Naive thymus-derived CD4-positive, alpha-beta T cell (primary cell): Measurements from ENCODE around the gene STEAP2. TPM values are rescaled to one million over a fixed set of nuclear protein-coding genes. Genes with fewer than 3 reads are reported as not detected.
A peak's percentile ranks its signal among the peaks of the same experiment; 100 is the strongest.
"Not testable (repeated sequence)": the region's sequence is repeated elsewhere in the genome, so short reads cannot be mapped to it uniquely, and the experiment has no call there.

Experiments used
- ATAC-seq: fragments of 150-1000 bp; cut with Tn5 transposase; 2 replicates; pipeline ENCODE4 v1.10.0; 2021; ENCODE audit warnings: mild to moderate bottlenecking, moderate library complexity
- CTCF ChIA-PET: fragments of 350-600 bp; sonication (Branson Sonifier 250); formaldehyde crosslinking; loops from one replicate; lab custom pipeline; 2021; ENCODE audit warnings: antibody characterized with exemption; lab: Charles Lee
- POLR2A ChIA-PET: fragments of 350-600 bp; sonication (Branson Sonifier 250); formaldehyde crosslinking; loops from one replicate; lab custom pipeline; 2021; ENCODE audit warnings: antibody characterized with exemption, inconsistent platforms; lab: Charles Lee
- DNase-seq, 9 donors: peaks; one replicate each; pipeline versions ENCODE4 v3.0.0 to v3.0.0-alpha.2; 2020 to 2022; ENCODE audit warnings: mixed read lengths in 1 of 9
- H3K27ac ChIP-seq: one replicate; pipeline ENCODE4 v1.7.0; 2013; ENCODE audit warnings: mild to moderate bottlenecking, low read depth, low read length, moderate library complexity
- H3K27me3 ChIP-seq, 2 donors: one replicate each; pipeline ENCODE4 v1.7.0; 2013; ENCODE audit warnings: low read length in 2 of 2, mild to moderate bottlenecking in 2 of 2, moderate library complexity in 2 of 2; ENCODE audit not compliant: control insufficient read depth in 2 of 2, insufficient read depth in 2 of 2
- H3K36me3 ChIP-seq, 3 experiments: 1 replicate in 2 of 3; 2 replicates in 1 of 3; pipeline ENCODE4 v1.7.0; 2013; ENCODE audit warnings: low read length in 3 of 3, mild to moderate bottlenecking in 3 of 3, moderate library complexity in 1 of 3; ENCODE audit not compliant: insufficient read depth in 3 of 3, control insufficient read depth in 2 of 3
- H3K4me1 ChIP-seq, 2 donors: one replicate each; pipeline ENCODE4 v1.7.0; 2013; ENCODE audit warnings: low read length in 2 of 2, mild to moderate bottlenecking in 2 of 2, moderate library complexity in 1 of 2; ENCODE audit not compliant: control insufficient read depth in 2 of 2, insufficient read depth in 2 of 2
- H3K4me3 ChIP-seq: 2 replicates; pipeline ENCODE4 v1.7.0; 2013; ENCODE audit warnings: mild to moderate bottlenecking, low read length
- H3K9me3 ChIP-seq, 3 experiments: 1 replicate in 2 of 3; 2 replicates in 1 of 3; pipeline ENCODE4 v1.7.0; 2013; ENCODE audit warnings: low read length in 3 of 3; ENCODE audit not compliant: control insufficient read depth in 2 of 3
- H3K27ac Mint-ChIP-seq, 9 donors: one replicate each; pipeline ENCODE4 v1.8.0; 2020 to 2022; ENCODE audit warnings: mixed read lengths in 9 of 9, mild to moderate bottlenecking in 8 of 9, moderate library complexity in 5 of 9, inconsistent platforms in 2 of 9
- H3K27me3 Mint-ChIP-seq, 5 donors: one replicate each; pipeline ENCODE4 v1.8.0; 2021 to 2022; ENCODE audit warnings: mixed read lengths in 5 of 5, mild to moderate bottlenecking in 1 of 5
- H3K36me3 Mint-ChIP-seq, 5 donors: one replicate each; pipeline ENCODE4 v1.8.0; 2020 to 2022; ENCODE audit warnings: mixed read lengths in 5 of 5, mild to moderate bottlenecking in 3 of 5, inconsistent platforms in 1 of 5
- H3K4me1 Mint-ChIP-seq, 7 donors: one replicate each; pipeline ENCODE4 v1.8.0; 2020 to 2022; ENCODE audit warnings: mixed read lengths in 7 of 7, mild to moderate bottlenecking in 3 of 7, inconsistent platforms in 1 of 7
- H3K4me3 Mint-ChIP-seq, 10 donors: one replicate each; pipeline ENCODE4 v1.8.0; 2020 to 2022; ENCODE audit warnings: mild to moderate bottlenecking in 10 of 10, mixed read lengths in 10 of 10, moderate library complexity in 6 of 10, inconsistent platforms in 2 of 10
- H3K9me3 Mint-ChIP-seq, 11 donors: one replicate each; pipeline ENCODE4 v1.8.0; 2020 to 2022; ENCODE audit warnings: mixed read lengths in 11 of 11, mild to moderate bottlenecking in 4 of 11, inconsistent platforms in 1 of 11, moderate library complexity in 1 of 11
- intact Hi-C, 2 donors: fragments of 100-400 bp; cut with micrococcal nuclease; formaldehyde crosslinking; loops; one replicate each; pipeline ENCODE4 v1.15.1; 2023
- polyA plus RNA-seq, 2 donors: library from polyadenylated mRNA; unstranded; fragments of 300-500 nt; fragmentation: Illumina TruSeq; gene quantifications; one replicate each; pipeline ENCODE4 v1.2.3, GENCODE V29; 2021
- total RNA-seq, 6 experiments: library from RNA in 5 of 6; stranded (reverse) in 5 of 6; gene quantifications; 1 replicate in 5 of 6; 2 replicates in 1 of 6; pipeline ENCODE4 v1.2.3 and lab custom pipeline; 2021 to 2026

STEAP2 gene
- total and polyA plus RNA-seq, 7 experiments from 2014 or later: 0.05 TPM; not detected in 6

DNA sequence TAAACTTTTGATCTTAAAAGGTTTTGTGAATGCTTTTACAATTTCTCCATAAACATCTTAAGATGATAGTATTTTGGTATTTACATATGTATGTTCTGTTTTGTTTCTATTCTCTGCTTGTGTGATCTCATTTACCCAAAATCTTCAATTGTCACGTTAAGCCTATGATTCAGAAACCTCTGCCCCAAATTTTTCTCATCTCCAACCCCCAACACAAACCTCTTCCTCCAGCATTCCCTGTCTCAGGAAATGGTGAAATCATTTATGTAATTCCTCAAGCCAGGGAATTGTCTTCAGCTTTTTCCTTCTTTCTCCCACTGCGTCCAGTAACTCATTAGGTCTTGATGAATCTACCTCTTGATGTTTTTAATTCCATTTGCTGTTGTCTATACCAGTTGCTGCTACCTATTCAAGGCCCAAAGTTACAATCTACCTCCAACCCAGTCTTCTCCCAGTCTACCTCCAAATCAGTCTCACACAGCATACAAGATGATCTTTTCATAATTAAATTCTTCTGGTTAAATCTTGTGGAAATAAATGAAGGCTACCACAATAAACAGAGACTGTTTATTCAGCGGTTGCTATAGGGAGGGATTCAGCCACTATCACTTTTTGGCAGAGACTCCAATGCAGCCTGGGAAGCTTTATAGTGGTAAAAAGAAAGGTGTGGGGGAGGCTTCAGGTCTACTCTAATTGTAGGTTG, 39.2 kb downstream of the STEAP2 start:
- no peak overlapping the region for H3K27ac Mint-ChIP-seq
- intact Hi-C loops: no loop called here
- no peaks in the 10 kb centered on the region for H3K36me3 ChIP-seq
- no peak for ATAC-seq
- H3K4me1 ChIP-seq: peaks cover 1 to 4% of the 10 kb centered on the region in 2 donors
- no peaks in the 10 kb centered on the region for H3K36me3 Mint-ChIP-seq
- H3K4me3 Mint-ChIP-seq: no peak overlapping the region
- peaks cover 22 to 54% (median 41%) of the 10 kb centered on the region in 5 donors for H3K27me3 Mint-ChIP-seq
- no peak overlapping the region for H3K27ac ChIP-seq
- CTCF ChIA-PET: no interaction called here
- no peak for DNase-seq
- H3K4me1 Mint-ChIP-seq: peaks cover 3 to 8% (median 6%) of the 10 kb centered on the region in 7 donors
- H3K9me3 Mint-ChIP-seq: peaks cover 0 to 4% (median 2%) of the 10 kb centered on the region in 11 donors
- H3K9me3 ChIP-seq: no peaks in the 10 kb centered on the region
- no peak overlapping the region for H3K4me3 ChIP-seq
- POLR2A ChIA-PET: no interaction called here
- H3K27me3 ChIP-seq: no peaks in the 10 kb centered on the region

DNA sequence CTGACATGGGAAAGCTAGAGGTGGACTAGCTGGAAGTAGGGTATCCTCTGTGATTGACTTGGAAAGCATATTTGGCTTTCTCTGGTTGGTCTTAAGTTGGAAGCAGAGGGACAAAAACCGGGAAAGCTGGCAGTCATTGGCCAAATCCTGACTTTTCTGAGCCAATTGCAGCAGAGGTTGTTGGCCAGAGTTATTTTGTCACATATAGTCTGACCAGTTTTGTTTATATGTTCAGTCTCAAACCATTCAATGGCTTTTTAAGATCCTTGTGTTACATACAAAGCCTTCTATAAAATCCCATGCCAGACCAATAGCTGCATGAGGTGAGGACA, 39.7 kb downstream of the STEAP2 start:
- CTCF ChIA-PET: no interaction called here
- intact Hi-C loops: no loop called here

DNA sequence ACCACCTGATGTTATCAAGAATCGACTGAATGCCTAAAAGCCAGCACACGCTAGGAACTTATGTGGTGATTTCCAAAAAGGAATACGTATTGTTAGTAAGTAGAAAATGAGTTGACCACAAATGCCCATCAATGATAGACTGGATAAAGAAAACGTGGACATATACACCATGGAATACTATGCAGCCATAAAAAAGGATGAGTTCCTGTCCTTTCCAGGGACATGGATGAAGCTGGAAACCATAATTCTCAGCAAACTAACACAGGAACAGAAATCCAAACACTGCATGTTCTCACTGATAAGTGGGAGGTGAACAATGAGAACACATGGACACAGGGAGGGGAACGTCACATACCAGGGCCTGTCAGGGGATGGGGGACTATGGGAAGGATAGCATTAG, 44.5 kb downstream of the STEAP2 start:
- DNase-seq, H3K4me3 ChIP-seq, H3K27ac ChIP-seq, H3K4me1 ChIP-seq, H3K36me3 ChIP-seq, CTCF ChIA-PET, H3K9me3 Mint-ChIP-seq, H3K27ac Mint-ChIP-seq, ATAC-seq, H3K4me3 Mint-ChIP-seq, H3K27me3 ChIP-seq, H3K4me1 Mint-ChIP-seq, H3K36me3 Mint-ChIP-seq, POLR2A ChIA-PET, H3K9me3 ChIP-seq: not testable (repeated sequence)
- intact Hi-C loops: loop anchor here (1.0 to 2.0 kb wide), 2 partner anchors 12 to 49 kb away; no protein-coding TSS in a partner anchor
- H3K27me3 Mint-ChIP-seq: peaks cover 19 to 41% (median 26%) of the 10 kb centered on the region in 5 donors

More for the DNA sequence above, 39.7 kb downstream of the STEAP2 start:
- H3K9me3 Mint-ChIP-seq: peaks cover 0 to 8% (median 4%) of the 10 kb centered on the region in 11 donors
- Histone ChIP-seq H3K4me3 (no peak overlapping the region), H3K9me3 (no peaks in the 10 kb centered on the region), H3K27me3 (no peaks in the 10 kb centered on the region), H3K36me3 (no peaks in the 10 kb centered on the region), H3K4me1 (no peaks in the 10 kb centered on the region), H3K27ac (no peak overlapping the region)
- DNase-seq (no peak), ATAC-seq (no peak)
- H3K36me3 Mint-ChIP-seq: peaks cover 0 to 3% (median 0%) of the 10 kb centered on the region in 5 donors
- peaks cover 21 to 53% (median 38%) of the 10 kb centered on the region in 5 donors for H3K27me3 Mint-ChIP-seq
- H3K4me3 Mint-ChIP-seq: no peak overlapping the region
- peaks cover 0 to 3% (median under 1%) of the 10 kb centered on the region in 7 donors for H3K4me1 Mint-ChIP-seq
- H3K27ac Mint-ChIP-seq: no peak overlapping the region
- POLR2A ChIA-PET: no interaction called here

DNA sequence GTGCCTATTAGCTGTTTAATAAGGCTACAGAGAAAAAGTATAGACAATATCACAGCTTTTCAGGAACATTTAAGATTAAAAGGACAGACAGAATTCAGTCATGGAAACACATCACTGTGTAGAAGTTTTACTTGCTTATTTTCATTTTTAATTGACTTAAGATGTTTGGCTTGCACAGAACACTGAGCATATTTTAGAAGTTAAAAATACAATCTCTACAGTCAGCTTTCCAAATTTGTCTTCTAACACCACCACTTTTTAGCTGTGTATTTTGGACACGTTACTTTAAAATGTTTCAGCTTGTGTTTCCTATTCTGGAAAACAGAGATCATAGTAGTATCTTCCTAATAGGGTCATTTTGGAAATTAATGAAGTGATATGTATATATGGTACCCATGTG, 45.2 kb downstream of the STEAP2 start:
- Mint-ChIP-seq H3K36me3 (peaks cover 0 to 3% (median 0%) of the 10 kb centered on the region in 5 donors), H3K27me3 (peaks cover 19 to 40% (median 26%) of the 10 kb centered on the region in 5 donors), H3K9me3 (peaks cover 0 to 8% (median 3%) of the 10 kb centered on the region in 11 donors), H3K4me1 (no peaks in the 10 kb centered on the region), H3K27ac (no peak overlapping the region), H3K4me3 (no peak overlapping the region)
- no peaks in the 10 kb centered on the region for H3K36me3 ChIP-seq
- no peaks in the 10 kb centered on the region for H3K9me3 ChIP-seq
- ATAC-seq (no peak), DNase-seq (no peak)
- CTCF ChIA-PET: no interaction called here
- no peak overlapping the region for H3K27ac ChIP-seq
- H3K4me3 ChIP-seq: no peak overlapping the region
- no peaks in the 10 kb centered on the region for H3K27me3 ChIP-seq
- intact Hi-C loops: loop anchor here (1.0 to 2.0 kb wide), 2 partner anchors 12 to 48 kb away; no protein-coding TSS in a partner anchor
- H3K4me1 ChIP-seq: no peaks in the 10 kb centered on the region
- POLR2A ChIA-PET: no interaction called here

DNA sequence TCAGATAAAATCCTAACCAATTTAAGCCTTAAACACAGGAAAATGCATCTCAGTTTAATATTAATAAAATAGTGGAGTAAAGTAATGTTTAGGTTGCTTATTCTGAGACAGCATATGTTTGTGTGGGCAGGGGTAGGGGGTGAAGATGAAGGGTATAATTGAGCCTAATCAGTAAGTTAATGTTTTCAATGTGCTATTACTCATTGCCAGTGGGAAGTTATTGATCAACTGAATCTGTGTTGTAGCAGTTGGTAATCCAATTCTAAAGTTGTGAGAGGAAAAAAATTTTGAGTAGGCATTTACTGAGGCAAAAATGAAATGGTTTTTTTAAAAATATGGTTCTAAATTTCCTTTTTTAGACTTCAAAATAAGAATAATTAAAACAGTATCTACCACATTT, 49.9 kb downstream of the STEAP2 start:
- intact Hi-C loops: loop anchor here in 1 of 2 donors (5.0 kb wide), 1 partner anchor 1714 kb away; no protein-coding TSS in a partner anchor
- H3K9me3 ChIP-seq: no peaks in the 10 kb centered on the region
- CTCF ChIA-PET: no interaction called here
- H3K27ac ChIP-seq: no peak overlapping the region
- Mint-ChIP-seq H3K4me3 (no peak overlapping the region), H3K27ac (no peak overlapping the region), H3K4me1 (no peaks in the 10 kb centered on the region), H3K9me3 (no peaks in the 10 kb centered on the region), H3K36me3 (no peaks in the 10 kb centered on the region), H3K27me3 (peaks cover 6 to 20% (median 13%) of the 10 kb centered on the region in 5 donors)
- POLR2A ChIA-PET: no interaction called here
- ATAC-seq (no peak), DNase-seq (no peak)
- H3K4me3 ChIP-seq: no peak overlapping the region
- no peaks in the 10 kb centered on the region for H3K36me3 ChIP-seq
- H3K27me3 ChIP-seq: no peaks in the 10 kb centered on the region
- H3K4me1 ChIP-seq: no peaks in the 10 kb centered on the region

DNA sequence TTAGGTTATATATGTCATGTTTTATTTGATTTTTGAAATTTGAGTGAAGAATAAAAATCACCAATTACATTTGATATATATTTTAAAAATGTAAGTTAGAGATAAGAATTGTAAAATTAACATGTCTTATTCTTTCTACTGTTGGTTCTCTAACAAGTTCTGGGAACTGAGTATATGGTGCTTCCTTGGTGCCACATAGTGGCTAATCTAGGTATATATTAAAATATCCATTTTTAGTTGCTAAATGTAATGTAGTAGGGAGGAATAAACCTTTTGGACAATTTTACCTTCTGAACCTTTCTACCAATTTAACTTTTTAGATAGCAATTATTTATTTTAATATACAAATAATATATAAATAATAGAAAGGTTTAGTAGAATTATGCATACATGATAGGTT, 50.9 kb downstream of the STEAP2 start:
- no peak overlapping the region for H3K4me3 Mint-ChIP-seq

DNA sequence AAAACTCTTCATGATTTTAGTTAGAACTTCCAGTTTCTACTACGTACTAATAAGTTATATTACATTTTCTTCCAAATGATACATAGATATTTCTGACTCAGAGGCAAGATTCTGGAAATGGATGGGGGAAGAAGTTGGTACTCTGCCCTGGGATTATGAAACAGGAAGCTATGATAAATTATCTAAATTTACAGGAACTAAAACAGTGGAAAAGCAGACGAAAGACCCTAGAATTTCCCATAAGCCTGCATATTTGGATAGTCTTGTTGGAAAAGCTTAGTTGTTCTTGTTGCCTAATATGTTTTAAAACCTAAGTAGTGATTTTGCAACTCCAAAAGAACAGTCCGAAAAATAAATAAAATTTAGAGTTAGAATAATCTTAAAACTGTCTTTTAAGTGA, 55.3 kb downstream of the STEAP2 start:
- Histone ChIP-seq H3K4me1 (no peaks in the 10 kb centered on the region), H3K4me3 (no peak overlapping the region), H3K9me3 (no peaks in the 10 kb centered on the region), H3K27ac (no peak overlapping the region), H3K27me3 (no peaks in the 10 kb centered on the region), H3K36me3 (no peaks in the 10 kb centered on the region)
- Mint-ChIP-seq H3K4me1 (no peaks in the 10 kb centered on the region), H3K27ac (no peak overlapping the region), H3K9me3 (no peaks in the 10 kb centered on the region), H3K36me3 (no peaks in the 10 kb centered on the region), H3K4me3 (no peak overlapping the region), H3K27me3 (peaks cover 4 to 23% (median 6%) of the 10 kb centered on the region in 5 donors)
- intact Hi-C loops: no loop called here
- ChIA-PET POLR2A (no interaction called here), CTCF (no interaction called here)
- no peak for ATAC-seq
- no peak for DNase-seq

More for the DNA sequence above, 50.9 kb downstream of the STEAP2 start:
- Mint-ChIP-seq H3K9me3 (no peaks in the 10 kb centered on the region), H3K27ac (no peak overlapping the region), H3K4me1 (no peaks in the 10 kb centered on the region), H3K36me3 (no peaks in the 10 kb centered on the region), H3K27me3 (peaks cover 6 to 27% (median 13%) of the 10 kb centered on the region in 5 donors)
- no peak for ATAC-seq
- H3K9me3 ChIP-seq: no peaks in the 10 kb centered on the region
- peak in 1 of 9 donors; percentile 4 for DNase-seq
- H3K4me3 ChIP-seq: no peak overlapping the region
- no peaks in the 10 kb centered on the region for H3K36me3 ChIP-seq
- H3K27me3 ChIP-seq: no peaks in the 10 kb centered on the region
- CTCF ChIA-PET: no interaction called here
- H3K27ac ChIP-seq: no peak overlapping the region
- POLR2A ChIA-PET: no interaction called here
- intact Hi-C loops: loop anchor here (1.0 to 5.0 kb wide), 4 partner anchors 18 to 1715 kb away; partner anchors contain the start of genes STEAP1 (in 2 of the 2) and CFAP69 (in 1 of the 2)
- no peaks in the 10 kb centered on the region for H3K4me1 ChIP-seq
